Smooth muscle cell (in vitro differentiated cells): ENCODE measurements around the gene CHRNB1. TPM values are rescaled to one million over a fixed set of nuclear protein-coding genes. Genes with fewer than 3 reads are reported as not detected.
A peak's percentile ranks its signal among the peaks of the same experiment; 100 is the strongest.

Source experiments
- DNase-seq: peaks from one replicate; lab custom pipeline; 2025; ENCODE audit not compliant: unreplicated experiment; lab: John Stamatoyannopoulos, UW
- H2AFZ ChIP-seq: fragments of 200-600 bp; sonication (generic); 2 replicates; pipeline ENCODE4 v1.6.0; 2016; ENCODE audit warnings: antibody characterized with exemption, low read depth, mild to moderate bottlenecking
- H3F3A ChIP-seq: fragments of 200-600 bp; sonication (generic); 2 replicates; pipeline ENCODE4 v1.6.0; 2017; ENCODE audit warnings: antibody characterized with exemption, low read depth
- H3K27ac ChIP-seq: fragments of 200-600 bp; sonication (generic); 2 replicates; pipeline ENCODE4 v1.5.1; 2016; ENCODE audit warnings: low read depth, mild to moderate bottlenecking
- H3K27me3 ChIP-seq: fragments of 200-600 bp; sonication (generic); 2 replicates; pipeline ENCODE4 v1.6.1; 2016; ENCODE audit warnings: low read depth, mild to moderate bottlenecking
- H3K36me3 ChIP-seq: fragments of 200-600 bp; sonication (generic); 2 replicates; pipeline ENCODE4 v1.5.1; 2016; ENCODE audit warnings: low read depth
- H3K4me1 ChIP-seq: fragments of 200-600 bp; sonication (generic); 2 replicates; pipeline ENCODE4 v1.5.1; 2016; ENCODE audit warnings: low read depth
- H3K4me2 ChIP-seq: fragments of 200-600 bp; sonication (generic); 2 replicates; pipeline ENCODE4 v1.6.0; 2016; ENCODE audit warnings: mild to moderate bottlenecking
- H3K4me3 ChIP-seq: fragments of 200-600 bp; sonication (generic); 2 replicates; pipeline ENCODE4 v1.5.1; 2016; ENCODE audit warnings: mild to moderate bottlenecking
- H3K79me2 ChIP-seq: fragments of 200-600 bp; sonication (generic); 2 replicates; pipeline ENCODE4 v1.6.0; 2016; ENCODE audit warnings: low read depth, mild to moderate bottlenecking
- H3K9ac ChIP-seq: fragments of 200-600 bp; sonication (generic); 2 replicates; pipeline ENCODE4 v1.6.0; 2016; ENCODE audit warnings: low read depth
- H3K9me3 ChIP-seq: fragments of 200-600 bp; sonication (generic); replicated peaks from 2 replicates; pipeline ENCODE4 v1.5.1; 2016; ENCODE audit warnings: low read depth
- H4K20me1 ChIP-seq: fragments of 200-600 bp; sonication (generic); 2 replicates; pipeline ENCODE4 v1.6.0; 2016; ENCODE audit warnings: low read depth
- WGBS: methylation state at CpG from one replicate; pipeline ENCODE4 v1.1.7; 2016; ENCODE audit warnings: low lambda C conversion rate; 5-methylcytosine and 5-hydroxymethylcytosine counted together
- polyA plus RNA-seq: library from polyadenylated mRNA; unstranded; fragments of >200 nt; fragmentation: Nextera tagmentation; extraction: Ambion mirVana; gene quantifications from 2 replicates; pipeline ENCODE4 v1.2.1, GENCODE V29; 2016
- total RNA-seq: library from RNA; depleted of rRNA; stranded (reverse); fragments of >200 nt; gene quantifications from 2 replicates; pipeline ENCODE4 v1.2.3, GENCODE V29; 2014
- TF ChIP-seq, protein P1 (sequence below): fragments of 200-600 bp; sonication (generic); IDR thresholded peaks from 2 replicates; pipeline ENCODE4 v1.5.1; 2017; ENCODE audit warnings: borderline replicate concordance, mild to moderate bottlenecking, antibody characterized with exemption; ENCODE audit not compliant: insufficient read depth, poor library complexity, severe bottlenecking

The CHRNB1 gene
- total and polyA plus RNA-seq, 2 experiments from 2014 or later: 12.2 to 19.0 TPM

DNA sequence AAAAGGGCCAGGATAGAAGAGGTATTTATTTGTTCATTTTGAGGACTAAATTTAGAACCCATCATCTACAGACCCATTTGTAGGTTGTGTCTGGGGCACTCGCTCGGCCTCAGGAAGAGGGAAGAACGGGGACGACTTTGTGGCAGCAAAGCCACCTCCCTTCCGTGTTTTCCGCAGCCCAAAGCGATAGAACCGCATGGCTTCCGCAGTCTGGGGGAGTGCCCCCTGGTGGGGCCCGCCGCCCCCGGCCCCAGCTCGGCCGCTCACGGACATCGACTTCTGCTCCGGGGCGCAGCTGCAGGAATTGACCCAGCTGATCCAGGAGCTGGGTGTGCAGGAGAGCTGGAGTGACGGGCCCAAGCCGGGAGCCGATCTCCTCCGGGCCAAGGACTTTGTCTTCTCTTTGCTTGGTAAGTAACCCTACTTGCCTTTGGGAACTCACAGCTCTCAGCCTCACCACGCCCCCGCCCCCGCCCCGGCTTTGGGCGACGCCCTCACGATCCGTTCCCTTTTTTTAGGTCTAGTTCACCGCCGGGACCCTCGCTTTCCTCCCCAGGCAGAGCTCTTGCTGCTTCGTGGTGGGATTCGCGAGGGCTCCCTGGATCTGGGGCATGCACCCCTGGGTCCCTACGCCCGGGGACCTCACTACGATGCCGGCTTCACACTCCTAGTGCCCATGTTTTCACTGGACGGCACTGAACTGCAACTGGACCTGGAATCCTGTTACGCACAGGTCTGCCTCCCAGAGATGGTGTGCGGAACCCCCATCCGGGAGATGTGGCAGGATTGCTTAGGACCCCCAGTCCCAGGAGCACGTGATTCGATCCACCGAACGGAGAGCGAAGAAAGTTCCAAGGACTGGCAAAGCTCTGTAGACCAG, 8.9 kb upstream of the CHRNB1 start:
- Histone ChIP-seq H3K27me3 (no peaks in the 10 kb centered on the region), H4K20me1 (peaks cover 4% of the 10 kb centered on the region), H3K36me3 (no peaks in the 10 kb centered on the region), H3K9me3 (no peaks in the 10 kb centered on the region), H3K79me2 (no peaks in the 10 kb centered on the region), H3K4me2 (peak overlapping the region; percentile 88), H3K9ac (peak overlapping the region; percentile 7), H3K4me1 (peaks cover 18% of the 10 kb centered on the region), H3K4me3 (peak overlapping the region; percentile 61), H3F3A (peaks cover 9% of the 10 kb centered on the region), H2AFZ (peak overlapping the region; percentile 40), H3K27ac (peak overlapping the region; percentile 70)
- DNase-seq: no peak
- 8% methylated on average over 45 of the region's 49 CpGs for WGBS
- TF ChIP-seq, protein P1, sequence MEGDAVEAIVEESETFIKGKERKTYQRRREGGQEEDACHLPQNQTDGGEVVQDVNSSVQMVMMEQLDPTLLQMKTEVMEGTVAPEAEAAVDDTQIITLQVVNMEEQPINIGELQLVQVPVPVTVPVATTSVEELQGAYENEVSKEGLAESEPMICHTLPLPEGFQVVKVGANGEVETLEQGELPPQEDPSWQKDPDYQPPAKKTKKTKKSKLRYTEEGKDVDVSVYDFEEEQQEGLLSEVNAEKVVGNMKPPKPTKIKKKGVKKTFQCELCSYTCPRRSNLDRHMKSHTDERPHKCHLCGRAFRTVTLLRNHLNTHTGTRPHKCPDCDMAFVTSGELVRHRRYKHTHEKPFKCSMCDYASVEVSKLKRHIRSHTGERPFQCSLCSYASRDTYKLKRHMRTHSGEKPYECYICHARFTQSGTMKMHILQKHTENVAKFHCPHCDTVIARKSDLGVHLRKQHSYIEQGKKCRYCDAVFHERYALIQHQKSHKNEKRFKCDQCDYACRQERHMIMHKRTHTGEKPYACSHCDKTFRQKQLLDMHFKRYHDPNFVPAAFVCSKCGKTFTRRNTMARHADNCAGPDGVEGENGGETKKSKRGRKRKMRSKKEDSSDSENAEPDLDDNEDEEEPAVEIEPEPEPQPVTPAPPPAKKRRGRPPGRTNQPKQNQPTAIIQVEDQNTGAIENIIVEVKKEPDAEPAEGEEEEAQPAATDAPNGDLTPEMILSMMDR: peak; percentile 23

DNA sequence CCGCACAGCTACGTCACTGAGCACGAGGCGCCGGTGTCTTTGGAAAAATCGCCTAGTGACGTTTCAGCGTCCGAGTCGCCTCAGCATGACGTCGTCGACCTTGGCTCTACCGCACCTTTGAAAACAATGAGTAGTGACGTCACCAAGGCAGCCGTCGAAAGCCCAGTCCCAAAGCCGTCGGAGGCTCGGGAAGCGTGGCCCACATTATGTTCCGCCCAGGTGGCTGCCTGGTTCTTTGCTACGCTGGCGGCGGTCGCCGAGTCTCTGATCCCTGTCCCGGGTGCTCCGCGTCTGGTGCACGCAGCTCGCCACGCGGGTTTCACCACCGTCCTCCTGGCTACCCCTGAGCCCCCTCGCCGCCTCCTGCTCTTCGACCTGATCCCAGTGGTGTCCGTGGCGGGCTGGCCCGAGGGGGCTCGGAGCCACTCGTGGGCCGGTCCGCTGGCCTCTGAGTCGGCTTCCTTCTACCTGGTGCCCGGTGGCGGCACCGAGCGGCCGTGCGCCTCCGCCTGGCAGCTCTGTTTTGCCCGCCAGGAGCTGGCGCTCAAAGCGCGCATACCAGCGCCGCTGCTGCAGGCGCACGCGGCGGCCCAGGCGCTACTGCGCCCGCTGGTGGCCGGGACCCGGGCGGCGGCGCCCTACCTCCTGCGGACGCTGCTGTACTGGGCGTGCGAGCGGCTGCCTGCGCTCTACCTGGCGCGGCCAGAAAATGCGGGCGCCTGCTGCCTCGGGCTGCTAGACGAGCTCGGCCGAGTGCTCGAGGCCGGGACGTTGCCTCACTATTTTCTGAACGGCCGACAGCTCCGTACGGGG, 8.1 kb upstream of the CHRNB1 start:
- no peak for DNase-seq
- H3K4me2 ChIP-seq: peak overlapping the region; percentile 88
- peak overlapping the region; percentile 70 for H3K27ac ChIP-seq
- H2AFZ ChIP-seq: no peak overlapping the region
- H4K20me1 ChIP-seq: peaks cover 12% of the 10 kb centered on the region
- H3K36me3 ChIP-seq: no peaks in the 10 kb centered on the region
- no peaks in the 10 kb centered on the region for H3K27me3 ChIP-seq
- peak overlapping the region; percentile 61 for H3K4me3 ChIP-seq
- peaks cover 16% of the 10 kb centered on the region for H3F3A ChIP-seq
- H3K9ac ChIP-seq: no peak overlapping the region
- no peaks in the 10 kb centered on the region for H3K9me3 ChIP-seq
- TF ChIP-seq, protein P1: peak; percentile 68
- H3K4me1 ChIP-seq: peaks cover 22% of the 10 kb centered on the region
- H3K79me2 ChIP-seq: no peaks in the 10 kb centered on the region
- 4% methylated on average over 92 of the region's 92 CpGs for WGBS

DNA sequence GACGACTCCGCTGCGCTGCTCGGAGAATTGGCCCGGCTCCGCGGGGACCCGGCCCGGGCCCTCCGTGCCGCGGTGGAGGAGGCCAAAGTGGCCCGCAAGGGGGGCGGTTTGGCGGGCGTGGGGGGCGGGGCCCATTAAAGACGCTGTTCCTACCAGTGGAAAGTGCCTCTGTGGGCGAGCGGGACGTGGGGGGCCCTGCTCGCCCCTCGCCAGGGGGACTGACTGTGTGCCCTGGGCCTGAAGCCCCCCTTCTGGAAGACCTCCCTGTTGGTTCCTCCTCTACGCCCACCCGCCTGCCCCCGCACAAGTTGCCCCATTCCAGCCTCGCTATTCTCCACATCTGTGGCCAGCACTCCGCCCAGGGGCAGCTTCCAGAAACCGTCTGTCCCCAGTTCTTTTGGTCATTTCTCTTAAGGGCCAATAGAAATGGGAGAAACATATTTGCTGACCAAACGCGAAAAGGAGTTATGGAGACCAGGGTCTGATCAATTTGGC, 7.4 kb upstream of the CHRNB1 start:
- Histone ChIP-seq H3K4me1 (peaks cover 22% of the 10 kb centered on the region), H3K9me3 (no peaks in the 10 kb centered on the region), H3K79me2 (no peaks in the 10 kb centered on the region), H3K9ac (no peak overlapping the region), H3K4me2 (peak overlapping the region; percentile 88), H4K20me1 (peaks cover 12% of the 10 kb centered on the region), H3K4me3 (peak overlapping the region; percentile 61), H2AFZ (no peak overlapping the region), H3F3A (peaks cover 16% of the 10 kb centered on the region), H3K27me3 (no peaks in the 10 kb centered on the region), H3K27ac (no peak overlapping the region), H3K36me3 (no peaks in the 10 kb centered on the region)
- 13% methylated on average over 27 of the region's 31 CpGs for WGBS
- TF ChIP-seq, protein P1: no peak
- DNase-seq: no peak
